ENCODE data around the gene STAT3. TPM values are rescaled to one million over a fixed set of nuclear protein-coding genes. Genes with fewer than 3 reads are reported as not detected.
"Not testable (repeated sequence)": the region's sequence is repeated elsewhere in the genome, so short reads cannot be mapped to it uniquely, and the experiment has no call there.

Gene STAT3
- total RNA-seq, 4 donors from 2014 or later: 178 to 219 (median 191) TPM

DNA sequence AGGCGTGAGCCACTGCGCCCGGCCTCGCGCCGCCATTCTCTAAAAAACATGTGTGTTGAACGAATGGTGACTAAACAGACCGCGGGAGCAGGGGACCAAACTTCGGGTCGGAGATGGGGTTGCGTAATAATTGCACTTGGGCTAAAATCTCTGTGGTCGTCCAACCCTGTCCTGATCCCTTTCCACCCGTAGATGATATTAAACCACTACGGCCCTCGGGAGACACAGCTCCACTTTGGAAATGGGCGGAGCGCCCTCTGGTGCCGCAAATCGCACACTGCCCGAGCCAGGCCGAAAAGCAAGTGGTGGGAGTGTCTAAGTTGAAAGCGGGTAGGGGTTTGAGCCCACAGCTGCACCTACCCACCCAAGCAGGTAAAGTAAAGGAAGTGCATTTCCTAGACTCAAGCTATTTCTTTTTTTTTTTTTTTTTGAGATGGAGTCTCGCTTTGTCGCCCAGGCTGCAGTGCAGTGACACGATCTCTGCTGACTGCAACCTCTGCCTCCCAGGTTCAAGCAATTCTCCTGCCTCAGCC lies 17.8 kb upstream of the STAT3 start:
- peaks cover 0 to 9% (median 0%) of the 10 kb centered on the region in 3 donors for H3K36me3 ChIP-seq
- H3K27ac ChIP-seq: peak overlapping the region in 3 of 4 donors; percentile 37 to 71 (median 52)

DNA sequence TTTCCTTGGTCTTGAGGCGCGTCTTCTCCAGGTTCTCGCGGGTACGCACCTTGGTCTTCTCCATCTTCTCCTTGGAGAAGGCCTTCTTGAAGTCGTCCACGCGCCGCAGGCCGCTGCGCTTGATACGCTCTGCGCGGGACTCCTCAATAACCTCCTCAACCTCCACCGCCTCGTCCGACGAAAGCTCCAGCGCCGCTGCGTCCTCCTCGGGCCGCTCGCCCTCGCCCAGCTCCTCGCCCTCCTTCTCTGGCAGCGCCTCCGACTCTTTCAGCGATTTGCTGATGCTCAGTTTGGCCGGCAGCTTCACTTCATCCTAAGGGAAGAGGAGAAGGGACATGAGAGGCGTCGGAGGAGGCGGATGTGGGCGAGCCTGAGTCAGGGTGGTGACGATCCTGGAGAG lies 16.8 kb upstream of the STAT3 start:
- no peak overlapping the region for H3K27ac ChIP-seq
- TF ChIP-seq, protein P1, sequence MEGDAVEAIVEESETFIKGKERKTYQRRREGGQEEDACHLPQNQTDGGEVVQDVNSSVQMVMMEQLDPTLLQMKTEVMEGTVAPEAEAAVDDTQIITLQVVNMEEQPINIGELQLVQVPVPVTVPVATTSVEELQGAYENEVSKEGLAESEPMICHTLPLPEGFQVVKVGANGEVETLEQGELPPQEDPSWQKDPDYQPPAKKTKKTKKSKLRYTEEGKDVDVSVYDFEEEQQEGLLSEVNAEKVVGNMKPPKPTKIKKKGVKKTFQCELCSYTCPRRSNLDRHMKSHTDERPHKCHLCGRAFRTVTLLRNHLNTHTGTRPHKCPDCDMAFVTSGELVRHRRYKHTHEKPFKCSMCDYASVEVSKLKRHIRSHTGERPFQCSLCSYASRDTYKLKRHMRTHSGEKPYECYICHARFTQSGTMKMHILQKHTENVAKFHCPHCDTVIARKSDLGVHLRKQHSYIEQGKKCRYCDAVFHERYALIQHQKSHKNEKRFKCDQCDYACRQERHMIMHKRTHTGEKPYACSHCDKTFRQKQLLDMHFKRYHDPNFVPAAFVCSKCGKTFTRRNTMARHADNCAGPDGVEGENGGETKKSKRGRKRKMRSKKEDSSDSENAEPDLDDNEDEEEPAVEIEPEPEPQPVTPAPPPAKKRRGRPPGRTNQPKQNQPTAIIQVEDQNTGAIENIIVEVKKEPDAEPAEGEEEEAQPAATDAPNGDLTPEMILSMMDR (IDR thresholded peaks at IDR 0.05): no peak
- no peak for TF ChIP-seq POLR2A (IDR thresholded peaks at IDR 0.05)

More for the DNA sequence above, 17.8 kb upstream of the STAT3 start:
- Histone ChIP-seq H3K4me3 (no peak overlapping the region), H3K4me1 (peaks cover 0 to 52% (median 3%) of the 10 kb centered on the region in 4 donors), H3K9me3 (no peaks in the 10 kb centered on the region), H3K27me3 (no peaks in the 10 kb centered on the region)
- TF ChIP-seq, protein P1 (IDR thresholded peaks at IDR 0.05): peak; percentile 84 to 96 (median 90)
- peak in 1 of 2 donors; percentile 9 for TF ChIP-seq POLR2A (IDR thresholded peaks at IDR 0.05)
- DNase-seq: peak; percentile 81 to 92 (median 89)

DNA sequence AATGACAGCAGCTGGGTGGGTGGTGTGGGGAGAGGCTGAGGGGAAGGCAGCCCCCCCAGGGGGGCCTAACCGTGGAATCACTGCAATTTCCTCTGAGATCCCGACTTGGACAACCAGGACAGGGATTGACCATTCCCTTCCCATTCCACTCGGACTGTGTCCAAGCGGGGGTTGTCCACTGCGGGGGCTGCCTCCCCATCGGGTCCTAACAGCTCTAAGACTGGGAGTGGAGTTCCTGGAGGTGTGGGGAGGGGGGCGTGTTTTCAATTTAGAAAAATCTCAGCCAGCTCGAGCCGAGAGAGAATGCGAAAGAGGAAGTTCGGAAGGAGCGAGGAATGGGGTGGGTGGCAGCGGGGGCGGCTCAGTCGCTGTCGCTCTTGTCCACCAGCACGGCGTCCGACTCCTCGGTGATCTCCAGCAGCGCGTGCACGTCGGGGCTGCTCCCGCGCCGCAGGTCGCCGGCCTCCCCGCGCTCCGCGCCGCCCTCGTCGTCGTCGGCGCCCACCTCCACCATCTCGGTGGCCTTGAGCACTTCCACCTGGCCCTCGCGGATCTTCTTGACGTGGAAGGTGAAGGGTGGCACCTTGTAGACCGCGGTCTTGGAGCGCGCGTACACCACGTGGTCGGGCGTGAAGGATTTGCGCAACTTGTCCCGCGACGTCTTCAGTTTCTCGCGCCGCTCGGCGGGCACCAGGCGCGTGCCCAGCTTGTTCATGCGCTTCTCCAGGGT lies 16.2 kb upstream of the STAT3 start:
- DNase-seq: no peak
- no peak overlapping the region for H3K4me3 ChIP-seq
- peaks cover 0 to 9% (median 0%) of the 10 kb centered on the region in 3 donors for H3K36me3 ChIP-seq
- no peaks in the 10 kb centered on the region for H3K27me3 ChIP-seq
- no peaks in the 10 kb centered on the region for H3K9me3 ChIP-seq
- TF ChIP-seq, protein P1 (IDR thresholded peaks at IDR 0.05): no peak
- no peak for TF ChIP-seq POLR2A (IDR thresholded peaks at IDR 0.05)
- H3K4me1 ChIP-seq: peaks cover 0 to 56% (median 3%) of the 10 kb centered on the region in 4 donors
- no peak overlapping the region for H3K27ac ChIP-seq

More for the DNA sequence above, 16.8 kb upstream of the STAT3 start:
- no peak for DNase-seq
- H3K4me3 ChIP-seq: no peak overlapping the region
- H3K36me3 ChIP-seq: peaks cover 0 to 9% (median 0%) of the 10 kb centered on the region in 3 donors
- H3K27me3 ChIP-seq: no peaks in the 10 kb centered on the region
- peaks cover 0 to 54% (median 3%) of the 10 kb centered on the region in 4 donors for H3K4me1 ChIP-seq
- no peaks in the 10 kb centered on the region for H3K9me3 ChIP-seq

DNA sequence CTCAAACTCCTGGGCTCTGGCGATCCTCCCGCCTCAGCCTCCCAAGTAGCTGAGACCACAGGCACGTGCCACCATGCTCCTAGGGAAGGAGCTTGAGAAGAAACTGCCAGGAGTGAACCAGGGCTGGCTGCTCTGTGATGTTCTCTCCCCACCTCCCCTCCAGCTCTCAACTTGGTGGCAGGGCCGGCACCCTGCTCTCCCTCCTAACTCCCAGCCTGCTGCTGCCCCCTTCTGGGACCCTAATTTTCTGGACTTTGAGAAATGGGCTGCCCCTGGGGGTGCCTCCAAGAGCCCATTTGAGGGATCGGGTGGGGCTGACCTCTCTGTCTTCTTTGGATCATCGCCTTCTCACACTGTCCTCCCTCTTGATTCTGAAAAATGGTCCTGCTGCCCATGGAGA lies 14.9 kb upstream of the STAT3 start:
- peak; percentile 44 to 64 (median 59) for DNase-seq
- Histone ChIP-seq H3K36me3 (peaks cover 0 to 9% (median 0%) of the 10 kb centered on the region in 3 donors), H3K27ac (peak overlapping the region; percentile 10 to 88 (median 64)), H3K4me3 (no peak overlapping the region), H3K4me1 (peaks cover 0 to 51% (median 0%) of the 10 kb centered on the region in 4 donors), H3K9me3 (no peaks in the 10 kb centered on the region), H3K27me3 (no peaks in the 10 kb centered on the region)
- TF ChIP-seq POLR2A (IDR thresholded peaks at IDR 0.05): no peak
- TF ChIP-seq, protein P1 (IDR thresholded peaks at IDR 0.05): peak in 5 of 6 experiments; percentile 6 to 45 (median 31)

DNA sequence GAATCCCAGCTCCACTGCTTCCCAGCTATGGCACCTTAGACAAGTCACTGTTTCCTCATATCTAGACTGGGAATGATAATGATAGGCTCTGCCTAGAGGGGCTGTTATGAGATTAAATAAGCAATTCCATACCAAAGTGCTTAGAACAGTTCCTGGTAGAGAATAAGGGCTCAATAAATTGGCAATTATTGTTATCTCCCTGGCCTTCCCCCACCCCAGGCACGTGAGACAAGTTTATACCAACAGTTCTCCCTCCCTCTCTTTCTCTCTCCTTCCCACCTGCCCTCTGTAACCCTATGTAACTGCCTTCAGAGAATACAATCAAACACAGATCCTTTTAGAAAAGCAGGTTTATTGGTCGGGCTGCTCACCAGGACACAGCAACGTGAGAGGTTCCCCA lies 13.9 kb upstream of the STAT3 start:
- no peaks in the 10 kb centered on the region for H3K27me3 ChIP-seq
- H3K9me3 ChIP-seq: no peaks in the 10 kb centered on the region
- TF ChIP-seq, protein P1 (IDR thresholded peaks at IDR 0.05): no peak
- TF ChIP-seq POLR2A (IDR thresholded peaks at IDR 0.05): peak in 1 of 2 donors; percentile 22
- peak in 1 of 3 donors; percentile 77 for DNase-seq
- H3K4me3 ChIP-seq: no peak overlapping the region
- peaks cover 0 to 9% (median 0%) of the 10 kb centered on the region in 3 donors for H3K36me3 ChIP-seq
- peaks cover 0 to 44% (median 0%) of the 10 kb centered on the region in 4 donors for H3K4me1 ChIP-seq
- peak overlapping the region in 3 of 4 donors; percentile 54 to 88 (median 75) for H3K27ac ChIP-seq

DNA sequence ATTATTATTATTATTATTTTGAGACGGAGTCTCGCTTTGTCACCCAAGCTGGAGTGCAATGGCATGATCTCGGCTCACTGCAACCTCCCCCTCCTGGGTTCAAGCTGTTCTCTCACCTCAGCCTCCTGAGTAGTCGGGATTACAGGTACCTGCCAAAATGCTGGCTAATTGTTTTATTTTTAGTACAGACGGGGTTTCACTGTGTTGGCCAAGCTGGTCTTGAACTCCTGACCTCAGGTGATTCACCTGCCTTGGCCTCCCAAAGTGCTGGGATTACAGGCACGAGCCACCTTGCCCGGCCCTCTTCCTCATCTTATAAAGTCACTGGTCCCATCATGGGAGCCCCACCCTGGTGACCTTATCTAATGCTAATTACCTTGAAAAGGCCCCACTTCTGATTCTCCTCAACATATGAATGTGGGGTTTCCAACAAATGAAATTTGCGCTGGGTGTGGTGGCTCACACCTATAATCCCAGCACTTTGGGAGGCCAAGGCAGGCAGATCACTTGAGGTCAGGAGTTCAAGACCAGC lies 12.7 kb upstream of the STAT3 start:
- Histone ChIP-seq H3K4me1 (peaks cover 0 to 34% (median 0%) of the 10 kb centered on the region in 4 donors), H3K27ac (peak overlapping the region in 3 of 4 donors; percentile 54 to 79 (median 75))
- not testable (repeated sequence) for H3K36me3 ChIP-seq, H3K27me3 ChIP-seq, H3K4me3 ChIP-seq, H3K9me3 ChIP-seq
- DNase-seq: peak in 1 of 3 donors; percentile 62
